Right cardiac atrium (tissue), 5 donors: Measurements from ENCODE around the gene LILRA5. TPM values are rescaled to one million over a fixed set of nuclear protein-coding genes. Genes with fewer than 3 reads are reported as not detected.
"Not testable (repeated sequence)": the region's sequence is repeated elsewhere in the genome, so short reads cannot be mapped to it uniquely, and the experiment has no call there.

Experiments
- ATAC-seq, 2 donors: fragments of 200-7000 bp; cut with Tn5 transposase; one replicate each; pipeline versions ENCODE4 v1.8.0 to v1.9.1; 2020; ENCODE audit warnings: moderate library complexity in 2 of 2, mild to moderate bottlenecking in 1 of 2
- DNase-seq, 3 donors: peaks; one replicate each; pipeline ENCODE4 v3.0.0-alpha.2; 2020
- H3K27ac ChIP-seq: one replicate; pipeline ENCODE4 v1.5.1; 2013; ENCODE audit warnings: mild to moderate bottlenecking, low read length, control low read depth, moderate library complexity
- H3K27me3 ChIP-seq: one replicate; pipeline ENCODE4 v1.6.1; 2013; ENCODE audit not compliant: control insufficient read depth, insufficient read depth
- H3K4me1 ChIP-seq: one replicate; pipeline ENCODE4 v1.6.1; 2013; ENCODE audit warnings: low read length; ENCODE audit not compliant: control insufficient read depth, insufficient read depth
- H3K4me3 ChIP-seq: one replicate; pipeline ENCODE4 v1.5.1; 2013; ENCODE audit warnings: low read length, control low read depth
- H3K9me3 ChIP-seq: one replicate; pipeline ENCODE4 v1.6.1; 2013; ENCODE audit warnings: low read length; ENCODE audit not compliant: control insufficient read depth
- WGBS: extraction: QIAGEN DNeasy Blood & Tissue Kit; methylation state at CpG from one replicate; pipeline ENCODE4 v1.1.7; 2013; 5-methylcytosine and 5-hydroxymethylcytosine counted together
- intact Hi-C, 4 donors: fragments of 100-400 bp; cut with DNase I; formaldehyde crosslinking; loops; one replicate each; pipeline versions ENCODE4 v1.11.0 to v1.14.0; 2022 to 2023
- long read RNA-seq, 4 donors: library from polyadenylated mRNA; unstranded; transcript quantifications; one replicate each; pipeline ENCODE4 v2.0.0, GENCODE V29; 2020 to 2021
- polyA plus RNA-seq: library from polyadenylated mRNA; stranded (reverse); fragments of 200-250 nt; gene quantifications from one replicate; pipeline ENCODE4 v1.2.3, GENCODE V29; 2013
- total RNA-seq, 4 donors: library from RNA; stranded (reverse); fragmentation: NEBNext Ultra II Directional; extraction: Animal tissue kit (Norgen Biotek cat#: 25700); gene quantifications; one replicate each; pipeline ENCODE4 v1.2.1, GENCODE V29; 2021
- donor health status: healthy with polysubstance abuse.
- donor health status: DM: no; HTN: yes; CAD: no.
- donor health status: DM: no; HTN: no; CAD: no.
- donor health status: DM: no; HTN: yes; CAD: no; lungs with severe emphysema.
- donor health status: DM: yes; HTN: yes; CAD: no.

LILRA5 gene
- total RNA-seq = 1 to 10 TPM; 1.7 to 2.7 (median 2.2) TPM
- 0.61 TPM for polyA plus RNA-seq
- long read RNA-seq, donor 1, partial matches to known transcripts = 0 of 1 reads
- long read RNA-seq, donor 1, other reads (novel, unspliced or antisense) = 0 of 1 reads
- long read RNA-seq, donor 2 = 0 reads
- long read RNA-seq, donor 3, partial matches to known transcripts = 0 of 4 reads
- long read RNA-seq, donor 3, other reads (novel, unspliced or antisense) = 0 of 4 reads
- long read RNA-seq, donor 4, partial matches to known transcripts = 0 of 1 reads
- long read RNA-seq, donor 4, other reads (novel, unspliced or antisense) = 0 of 1 reads

DNA sequence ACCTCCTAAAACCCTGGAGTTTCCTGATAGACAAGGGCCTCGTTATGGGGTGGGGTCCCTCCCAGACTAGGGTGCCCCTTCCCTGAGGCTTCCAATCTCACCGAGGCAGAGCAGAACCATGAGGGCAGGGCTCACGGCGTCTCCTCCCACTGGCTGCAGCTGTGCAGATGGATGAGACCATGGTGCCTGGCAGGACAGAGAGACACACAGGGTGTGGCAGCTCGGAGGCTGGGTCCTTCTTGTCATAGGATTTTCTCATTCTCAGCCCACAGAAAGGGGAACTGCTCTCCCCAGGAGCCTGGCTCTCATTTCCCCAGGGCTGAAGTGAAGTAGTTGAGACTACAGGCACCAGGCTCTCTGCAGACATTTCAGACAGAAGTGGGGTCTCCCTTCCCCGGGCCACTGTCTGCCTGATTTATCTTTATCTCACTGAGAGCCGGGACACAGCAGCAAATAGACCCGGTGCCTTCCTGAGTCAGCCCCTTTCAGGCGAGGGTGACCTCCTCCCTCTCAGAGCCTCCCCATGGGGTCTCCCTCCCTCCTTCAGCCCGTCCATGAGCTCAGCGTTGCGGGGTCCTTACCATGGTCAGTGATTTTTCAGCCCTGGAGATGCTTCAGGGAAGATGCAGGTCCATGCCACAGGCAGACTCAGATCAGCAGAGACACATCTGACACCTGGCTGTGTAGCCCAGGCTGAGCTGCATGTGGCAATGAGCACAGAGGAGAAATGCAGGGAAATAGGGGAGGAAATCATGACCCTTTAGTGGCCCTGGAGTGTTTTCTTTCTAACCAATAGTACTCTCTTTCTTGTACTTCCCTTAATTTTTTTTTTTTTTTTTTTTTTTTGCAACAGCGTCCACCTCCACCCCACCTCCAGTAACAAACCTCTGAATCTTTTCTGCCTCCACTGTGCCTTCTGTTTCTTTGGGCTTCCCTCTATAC is at the start of gene LILRA5:
LILRA5 (minus strand) TSS at position 731 of the 942 bp plus-strand sequence; CDS start at position 584, 147 bp downstream.
- WGBS = 53% methylated on average over 13 of the region's 13 CpGs
- H3K27me3 ChIP-seq = no peaks in the 10 kb centered on the region
- H3K4me3 ChIP-seq = no peak within 1 kb of the TSS
- intact Hi-C loops = no loop called here
- ATAC-seq (peak; percentile 69 to 70), DNase-seq (peak in 2 of 3 donors; percentile 68 to 72)
- no peak within 1 kb of the TSS for H3K27ac ChIP-seq
- H3K9me3 ChIP-seq = no peaks in the 10 kb centered on the region
- no peaks in the 10 kb centered on the region for H3K4me1 ChIP-seq

- H3K4me3 ChIP-seq, ATAC-seq, H3K27me3 ChIP-seq, intact Hi-C loops, H3K9me3 ChIP-seq, H3K27ac ChIP-seq, DNase-seq, H3K4me1 ChIP-seq: not testable (repeated sequence)
- 45% methylated on average over 6 of the region's 10 CpGs for WGBS
These were observed 48.9 kb upstream of the LILRA5 start for GRCh38 chr19:54361680-54362422.

GRCh38 chr19:54359149-54359820 is 46.3 kb upstream of the LILRA5 start:
- intact Hi-C loops, H3K4me1 ChIP-seq, H3K4me3 ChIP-seq, H3K27me3 ChIP-seq, H3K9me3 ChIP-seq, DNase-seq, H3K27ac ChIP-seq: not testable (repeated sequence)
- 24% methylated on average over 15 of the region's 21 CpGs for WGBS
- ATAC-seq = peak; percentile 37 to 62

GRCh38 chr19:54357381-54357780 is 44.4 kb upstream of the LILRA5 start:
- Histone ChIP-seq H3K27ac (no peak overlapping the region), H3K27me3 (no peaks in the 10 kb centered on the region), H3K4me1 (no peaks in the 10 kb centered on the region), H3K9me3 (no peaks in the 10 kb centered on the region), H3K4me3 (no peak overlapping the region)
- intact Hi-C loops = no loop called here
- WGBS = 76% methylated on average over 16 of the region's 16 CpGs
- DNase-seq (no peak), ATAC-seq (no peak)

DNA sequence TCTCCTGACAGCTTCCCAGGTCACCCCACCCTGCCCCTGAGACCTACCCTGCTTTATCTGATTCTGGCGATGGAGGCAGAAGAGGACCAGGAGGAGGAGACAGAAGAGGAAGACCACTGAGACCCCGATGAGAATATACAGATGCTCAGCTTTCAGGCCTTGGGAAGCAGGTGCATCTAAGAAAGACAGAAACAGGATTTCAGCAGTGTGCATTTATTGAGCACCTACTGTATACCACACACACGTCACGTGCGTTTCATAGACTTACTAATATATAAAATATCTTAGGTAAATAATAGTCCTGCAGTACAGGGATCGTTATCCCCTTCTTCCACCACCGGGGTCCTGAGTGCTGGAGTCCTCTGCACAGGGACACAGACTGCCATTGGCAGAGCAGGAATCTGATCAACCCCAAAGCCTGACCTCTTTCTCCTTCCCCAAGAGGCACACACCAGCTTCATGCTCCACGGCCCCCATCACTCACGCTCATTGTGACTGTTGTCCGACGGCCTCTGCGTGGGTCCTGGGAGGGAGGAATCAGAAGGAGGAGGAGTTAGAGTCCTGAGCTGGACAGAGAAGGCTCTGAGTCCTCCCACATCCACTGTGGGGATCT is 43.6 kb upstream of the LILRA5 start:
- DNase-seq = no peak
- ATAC-seq = no peak
- no peak overlapping the region for H3K27ac ChIP-seq
- 77% methylated on average over 12 of the region's 12 CpGs for WGBS
- intact Hi-C loops = no loop called here
- H3K27me3 ChIP-seq = no peaks in the 10 kb centered on the region
- H3K4me1 ChIP-seq = no peaks in the 10 kb centered on the region
- no peak overlapping the region for H3K4me3 ChIP-seq
- H3K9me3 ChIP-seq = no peaks in the 10 kb centered on the region

DNA sequence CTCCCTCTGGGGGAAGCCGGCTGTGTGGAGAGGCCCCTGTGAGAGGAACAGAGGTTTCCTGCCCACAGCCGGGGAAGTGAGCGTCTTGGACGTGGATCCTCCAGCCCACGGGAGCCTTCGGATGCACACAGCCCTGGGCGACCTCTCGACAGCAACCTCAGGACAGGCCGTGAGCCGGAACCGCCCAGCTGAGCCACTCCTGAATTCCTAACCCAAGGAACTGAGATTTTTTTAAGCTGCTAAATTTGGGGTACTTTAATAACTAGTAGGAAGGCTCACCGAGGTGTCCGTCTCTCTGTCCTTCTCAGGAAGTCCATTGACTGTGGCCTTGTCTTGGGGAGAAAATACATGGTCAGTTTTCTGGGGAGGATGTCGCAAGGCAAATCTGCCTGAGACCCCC is 42.7 kb upstream of the LILRA5 start:
- WGBS = 69% methylated on average over 14 of the region's 14 CpGs

DNA sequence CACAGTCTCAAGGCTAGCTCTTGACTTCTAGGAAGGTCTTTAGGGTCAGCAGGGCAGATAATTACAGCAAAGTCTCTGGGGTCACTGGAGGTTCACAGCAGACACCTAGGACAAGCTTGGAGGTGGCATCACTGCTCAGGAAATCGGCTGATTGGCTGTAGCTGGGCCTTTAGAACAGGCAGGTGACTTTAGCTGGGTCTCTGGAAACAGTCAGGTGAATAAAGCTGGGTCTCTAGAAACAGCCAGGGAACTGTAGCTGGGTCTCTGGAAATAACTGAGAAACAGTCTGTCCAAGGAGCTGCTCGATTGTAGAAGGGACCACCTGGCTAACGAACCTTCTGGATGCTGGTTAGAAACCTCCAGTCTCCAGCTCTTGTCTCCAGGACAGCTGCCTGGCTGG is 41.8 kb upstream of the LILRA5 start:
- H3K9me3 ChIP-seq = no peaks in the 10 kb centered on the region
- ATAC-seq (no peak), DNase-seq (no peak)
- H3K27ac ChIP-seq = no peak overlapping the region
- H3K4me1 ChIP-seq = no peaks in the 10 kb centered on the region
- H3K27me3 ChIP-seq = no peaks in the 10 kb centered on the region
- 58% methylated on average over 3 of the region's 3 CpGs for WGBS
- no peak overlapping the region for H3K4me3 ChIP-seq
- intact Hi-C loops = no loop called here

More for the DNA sequence above, 42.7 kb upstream of the LILRA5 start:
- no peaks in the 10 kb centered on the region for H3K9me3 ChIP-seq
- DNase-seq (no peak), ATAC-seq (no peak)
- H3K4me3 ChIP-seq = no peak overlapping the region
- H3K27ac ChIP-seq = no peak overlapping the region
- no peaks in the 10 kb centered on the region for H3K4me1 ChIP-seq
- intact Hi-C loops = no loop called here
- no peaks in the 10 kb centered on the region for H3K27me3 ChIP-seq

DNA sequence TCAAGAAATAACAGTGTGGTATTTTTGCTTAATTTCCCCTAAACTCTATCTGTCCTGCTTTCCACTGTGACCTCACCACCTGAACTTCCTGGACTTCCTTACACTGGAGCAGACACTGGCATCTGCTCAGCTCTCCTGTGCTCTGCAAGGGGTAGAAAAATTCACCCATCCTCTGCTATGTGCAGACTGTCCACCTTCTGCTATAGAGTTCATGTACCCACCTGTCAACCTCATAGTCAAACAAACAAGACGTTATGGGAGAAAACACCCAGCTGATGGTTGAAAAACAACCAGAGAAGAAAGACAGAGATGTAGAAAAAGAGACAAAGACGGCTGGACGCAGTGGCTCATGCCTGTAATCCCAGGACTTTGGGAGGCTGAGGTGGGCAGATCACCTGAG is 39.6 kb upstream of the LILRA5 start:
- no peaks in the 10 kb centered on the region for H3K27me3 ChIP-seq
- no peaks in the 10 kb centered on the region for H3K9me3 ChIP-seq
- H3K4me3 ChIP-seq = no peak overlapping the region
- ATAC-seq (no peak), DNase-seq (no peak)
- WGBS = 75% methylated on average over 3 of the region's 3 CpGs
- H3K27ac ChIP-seq = no peak overlapping the region
- intact Hi-C loops = no loop called here
- H3K4me1 ChIP-seq = no peaks in the 10 kb centered on the region

DNA sequence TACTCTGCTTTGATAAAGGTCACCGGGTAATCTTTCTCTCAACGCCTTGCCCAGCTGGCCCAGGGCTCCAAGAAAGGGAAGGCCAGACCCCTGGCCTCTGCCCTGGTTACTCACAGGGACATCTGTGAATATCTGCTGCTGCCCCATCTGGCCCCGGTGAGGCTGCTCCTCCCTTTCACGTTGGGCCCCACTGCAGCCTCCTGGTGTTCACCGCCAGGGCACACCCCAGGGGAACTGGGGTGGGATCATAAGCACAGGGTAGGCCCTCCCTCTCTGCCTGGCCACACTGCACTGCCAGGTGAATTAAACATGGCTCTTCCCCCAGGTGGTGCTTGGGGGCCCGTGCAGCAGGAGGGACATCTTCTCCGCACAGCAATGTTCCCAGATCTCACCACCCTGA is 39.1 kb upstream of the LILRA5 start:
- Histone ChIP-seq H3K9me3 (no peaks in the 10 kb centered on the region), H3K27me3 (no peaks in the 10 kb centered on the region), H3K4me3 (no peak overlapping the region), H3K4me1 (no peaks in the 10 kb centered on the region), H3K27ac (no peak overlapping the region)
- DNase-seq = no peak
- 56% methylated on average over 7 of the region's 7 CpGs for WGBS
- intact Hi-C loops = no loop called here
- peak in 1 of 2 donors; percentile 22 for ATAC-seq

- no peaks in the 10 kb centered on the region for H3K9me3 ChIP-seq
- DNase-seq = no peak
- no peaks in the 10 kb centered on the region for H3K27me3 ChIP-seq
- intact Hi-C loops = no loop called here
- ATAC-seq = no peak
- H3K27ac ChIP-seq = no peak overlapping the region
- no peak overlapping the region for H3K4me3 ChIP-seq
- H3K4me1 ChIP-seq = no peaks in the 10 kb centered on the region
- WGBS = 43% methylated on average over 2 of the region's 2 CpGs
These were observed 38.5 kb upstream of the LILRA5 start for GRCh38 chr19:54351474-54351873.
